ENCODE results near the gene TMEM178B. TPM values are rescaled to one million over a fixed set of nuclear protein-coding genes. Genes with fewer than 3 reads are reported as not detected.

TMEM178B gene
- total RNA-seq, 2 experiments from 2014 or later, result not detected

DNA sequence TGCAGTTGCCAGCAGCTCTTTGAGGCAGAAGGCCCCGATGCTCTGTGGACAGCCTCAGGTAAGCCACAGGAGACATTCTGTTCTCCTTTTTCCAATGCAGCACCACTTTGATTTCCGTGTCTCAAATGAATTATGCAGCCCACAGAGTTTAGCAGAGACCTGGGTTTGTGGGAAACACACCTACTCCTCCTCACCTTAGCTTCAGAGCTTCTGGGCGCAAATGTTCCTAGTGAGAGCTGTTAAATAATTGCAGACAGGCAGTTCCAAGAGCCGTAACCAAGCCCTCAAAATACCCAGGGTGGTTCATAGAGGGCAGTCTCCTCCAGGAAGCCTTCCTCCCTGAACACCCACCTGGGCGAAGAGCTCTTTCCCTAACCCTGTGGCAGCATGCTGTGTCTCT is 408.1 kb downstream of the TMEM178B start:
- H3K27ac ChIP-seq (ENCODE audit: low read depth in 1 of 2, low read length in 2 of 2), result no peak overlapping the region
- Mint-ChIP-seq H3K27me3 (peaks cover 38% of the 10 kb centered on the region), H3K27ac (no peak overlapping the region), H3K4me3 (no peak overlapping the region), H3K4me1 (ENCODE audit: low read depth) (no peaks in the 10 kb centered on the region), H3K36me3 (ENCODE audit: low read depth) (no peaks in the 10 kb centered on the region), H3K9me3 (no peaks in the 10 kb centered on the region)
- DNase-seq (no peak), ATAC-seq (ENCODE audit: poor library complexity) (no peak)
- POLR2A ChIA-PET, result no interaction called here
- intact Hi-C loops (cut with DNase I, micrococcal nuclease), result no loop called here
- H3K27me3 ChIP-seq (ENCODE audit: control insufficient read depth in 1 of 2, insufficient read depth in 2 of 2, low read length in 2 of 2), result peaks cover 0 to 12% of the 10 kb centered on the region in 2 experiments
- H3K9me3 ChIP-seq (ENCODE audit: control insufficient read depth in 1 of 2, insufficient read depth in 1 of 2, low read length in 2 of 2), result peaks cover 0 to 4% of the 10 kb centered on the region in 2 experiments
- H3K4me3 ChIP-seq (ENCODE audit: low read length), result no peak overlapping the region
- CTCF ChIA-PET, result no interaction called here
- TF ChIP-seq, protein P1, sequence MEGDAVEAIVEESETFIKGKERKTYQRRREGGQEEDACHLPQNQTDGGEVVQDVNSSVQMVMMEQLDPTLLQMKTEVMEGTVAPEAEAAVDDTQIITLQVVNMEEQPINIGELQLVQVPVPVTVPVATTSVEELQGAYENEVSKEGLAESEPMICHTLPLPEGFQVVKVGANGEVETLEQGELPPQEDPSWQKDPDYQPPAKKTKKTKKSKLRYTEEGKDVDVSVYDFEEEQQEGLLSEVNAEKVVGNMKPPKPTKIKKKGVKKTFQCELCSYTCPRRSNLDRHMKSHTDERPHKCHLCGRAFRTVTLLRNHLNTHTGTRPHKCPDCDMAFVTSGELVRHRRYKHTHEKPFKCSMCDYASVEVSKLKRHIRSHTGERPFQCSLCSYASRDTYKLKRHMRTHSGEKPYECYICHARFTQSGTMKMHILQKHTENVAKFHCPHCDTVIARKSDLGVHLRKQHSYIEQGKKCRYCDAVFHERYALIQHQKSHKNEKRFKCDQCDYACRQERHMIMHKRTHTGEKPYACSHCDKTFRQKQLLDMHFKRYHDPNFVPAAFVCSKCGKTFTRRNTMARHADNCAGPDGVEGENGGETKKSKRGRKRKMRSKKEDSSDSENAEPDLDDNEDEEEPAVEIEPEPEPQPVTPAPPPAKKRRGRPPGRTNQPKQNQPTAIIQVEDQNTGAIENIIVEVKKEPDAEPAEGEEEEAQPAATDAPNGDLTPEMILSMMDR (IDR thresholded peaks at IDR 0.05), result no peak
- no peaks in the 10 kb centered on the region for H3K4me1 ChIP-seq (ENCODE audit: insufficient read depth, low read length)
- H3K36me3 ChIP-seq (ENCODE audit: insufficient read depth, low read length), result no peaks in the 10 kb centered on the region

DNA sequence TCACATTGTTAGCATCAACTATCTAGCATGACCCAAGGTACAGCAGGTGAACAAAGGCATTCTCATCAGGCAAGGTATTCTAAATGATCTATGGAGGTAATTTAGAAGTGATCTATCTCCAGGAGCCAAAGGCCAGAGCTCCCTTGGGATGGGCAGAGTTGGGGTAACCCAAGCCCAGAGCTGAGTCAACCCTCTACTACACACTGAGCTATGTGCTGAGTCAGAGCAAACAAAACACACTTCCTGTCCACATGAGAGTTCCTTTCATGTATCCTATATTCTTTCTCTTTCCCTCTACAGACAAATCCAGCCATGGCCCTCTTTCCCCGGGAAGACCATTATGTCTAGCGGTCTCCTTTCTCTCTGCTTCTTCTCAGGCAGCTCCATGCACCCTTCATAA is 409.2 kb downstream of the TMEM178B start:
- intact Hi-C loops (cut with DNase I, micrococcal nuclease), result no loop called here
- Histone ChIP-seq H3K27me3 (ENCODE audit: control insufficient read depth in 1 of 2, insufficient read depth in 2 of 2, low read length in 2 of 2) (peaks cover 0 to 12% of the 10 kb centered on the region in 2 experiments), H3K4me3 (ENCODE audit: low read length) (no peak overlapping the region), H3K27ac (ENCODE audit: low read depth in 1 of 2, low read length in 2 of 2) (no peak overlapping the region), H3K9me3 (ENCODE audit: control insufficient read depth in 1 of 2, insufficient read depth in 1 of 2, low read length in 2 of 2) (peaks cover 0 to 4% of the 10 kb centered on the region in 2 experiments), H3K36me3 (ENCODE audit: insufficient read depth, low read length) (no peaks in the 10 kb centered on the region), H3K4me1 (ENCODE audit: insufficient read depth, low read length) (no peaks in the 10 kb centered on the region)
- DNase-seq (no peak), ATAC-seq (ENCODE audit: poor library complexity) (no peak)
- Mint-ChIP-seq H3K27ac (no peak overlapping the region), H3K4me3 (no peak overlapping the region), H3K4me1 (ENCODE audit: low read depth) (no peaks in the 10 kb centered on the region), H3K9me3 (no peaks in the 10 kb centered on the region), H3K36me3 (ENCODE audit: low read depth) (no peaks in the 10 kb centered on the region), H3K27me3 (peaks cover 36% of the 10 kb centered on the region)
- CTCF ChIA-PET, result no interaction called here
- TF ChIP-seq, protein P1 (IDR thresholded peaks at IDR 0.05), result no peak
- POLR2A ChIA-PET, result no interaction called here

DNA sequence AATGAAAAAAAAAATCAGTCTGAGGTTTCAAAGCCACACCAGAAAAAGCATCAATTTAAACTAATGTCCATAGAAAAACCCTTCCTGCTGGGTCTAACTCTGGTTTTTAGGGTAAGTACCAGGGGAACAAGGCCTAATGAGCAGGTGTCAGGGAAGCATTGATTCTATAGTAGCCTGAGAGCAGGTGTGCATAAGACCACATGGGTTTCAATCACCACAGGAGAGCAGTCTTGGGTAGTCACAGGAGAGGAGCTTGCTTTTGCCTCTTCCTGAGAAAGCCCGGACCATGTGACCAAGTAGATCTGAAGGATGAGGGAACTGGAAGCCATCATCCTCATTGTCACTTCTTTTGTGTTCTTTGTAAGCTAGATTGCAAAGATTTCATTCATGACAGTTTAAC is 411.0 kb downstream of the TMEM178B start:
- Mint-ChIP-seq H3K9me3 (no peaks in the 10 kb centered on the region), H3K27ac (no peak overlapping the region), H3K4me3 (no peak overlapping the region), H3K27me3 (peaks cover 35% of the 10 kb centered on the region), H3K36me3 (ENCODE audit: low read depth) (no peaks in the 10 kb centered on the region), H3K4me1 (ENCODE audit: low read depth) (no peaks in the 10 kb centered on the region)
- DNase-seq (no peak), ATAC-seq (ENCODE audit: poor library complexity) (no peak)
- TF ChIP-seq, protein P1 (IDR thresholded peaks at IDR 0.05), result no peak
- H3K4me3 ChIP-seq (ENCODE audit: low read length), result no peak overlapping the region
- no peaks in the 10 kb centered on the region for H3K36me3 ChIP-seq (ENCODE audit: insufficient read depth, low read length)
- no peak overlapping the region for H3K27ac ChIP-seq (ENCODE audit: low read depth in 1 of 2, low read length in 2 of 2)
- intact Hi-C loops (cut with DNase I, micrococcal nuclease), result no loop called here
- H3K27me3 ChIP-seq (ENCODE audit: control insufficient read depth in 1 of 2, insufficient read depth in 2 of 2, low read length in 2 of 2), result peaks cover 0 to 12% of the 10 kb centered on the region in 2 experiments
- H3K4me1 ChIP-seq (ENCODE audit: insufficient read depth, low read length), result no peaks in the 10 kb centered on the region
- H3K9me3 ChIP-seq (ENCODE audit: control insufficient read depth in 1 of 2, insufficient read depth in 1 of 2, low read length in 2 of 2), result peaks cover 0 to 4% of the 10 kb centered on the region in 2 experiments
- CTCF ChIA-PET, result no interaction called here
- POLR2A ChIA-PET, result no interaction called here

Data from CD4-positive, alpha-beta T cell (primary cell).